Liver (tissue), 3 donors: ENCODE results near the gene SMYD3.

Experiments
- EGR1 ChIP-seq, 2 donors: IDR thresholded peaks; 2 replicates each; pipeline ENCODE4 v1.6.1; 2016 to 2018; ENCODE audit warnings: antibody characterized with exemption in 2 of 2, low read depth in 2 of 2
- GABPA ChIP-seq, 2 donors: IDR thresholded peaks in 1 of 2; conservative IDR thresholded peaks in 1 of 2; 2 replicates each; pipeline ENCODE4 v1.6.1; 2016; ENCODE audit warnings: antibody characterized with exemption in 2 of 2, mild to moderate bottlenecking in 1 of 2, moderate library complexity in 1 of 2
- JUND ChIP-seq, 2 donors: IDR thresholded peaks; 2 replicates each; pipeline ENCODE4 v1.6.1; 2016; ENCODE audit warnings: antibody characterized with exemption in 2 of 2
- RAD21 ChIP-seq, 2 donors: IDR thresholded peaks; 2 replicates each; pipeline ENCODE4 v1.6.1; 2016; ENCODE audit warnings: antibody characterized with exemption in 2 of 2, mild to moderate bottlenecking in 2 of 2
- SP1 ChIP-seq: IDR thresholded peaks from 2 replicates; pipeline ENCODE4 v1.6.1; 2018; ENCODE audit warnings: antibody characterized with exemption, mild to moderate bottlenecking
- TAF1 ChIP-seq: conservative IDR thresholded peaks from 2 replicates; pipeline ENCODE4 v1.6.1; 2016; ENCODE audit warnings: antibody characterized with exemption, mild to moderate bottlenecking
- YY1 ChIP-seq: IDR thresholded peaks from 2 replicates; pipeline ENCODE4 v1.6.1; 2016; ENCODE audit warnings: antibody characterized with exemption, mild to moderate bottlenecking
- TF ChIP-seq, protein P1 (sequence below): fragments of 150-350 bp; IDR thresholded peaks from 2 replicates; pipeline ENCODE4 v1.5.1; 2017; ENCODE audit warnings: improper control_type of control experiment, low read depth, low read length; ENCODE audit not compliant: missing input control
- TF ChIP-seq, protein P2 (sequence below): IDR thresholded peaks from 2 replicates; pipeline ENCODE4 v1.6.1; 2016; ENCODE audit warnings: antibody characterized with exemption
- donor health status: healthy.
- donor health status: healthy.

DNA sequence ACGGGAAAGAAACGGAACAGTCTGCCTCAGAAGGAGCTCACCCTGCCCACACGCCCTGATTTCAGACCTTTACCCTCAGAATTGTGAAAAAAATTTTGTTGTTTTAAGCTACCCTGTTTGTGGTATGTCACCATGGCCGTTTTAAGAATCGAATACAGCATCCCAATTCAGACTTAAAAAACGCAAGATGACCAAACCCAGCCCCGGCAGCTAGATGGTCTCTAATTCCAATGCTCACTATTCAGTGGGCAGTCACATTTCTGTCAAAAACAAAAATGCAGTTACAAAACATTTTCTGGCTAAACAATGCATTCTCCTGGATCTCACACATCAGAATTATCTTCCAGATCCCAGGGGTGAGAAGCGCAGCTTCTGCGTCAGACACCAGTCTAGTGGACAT lies 527.5 kb downstream of the SMYD3 start:
- TF ChIP-seq TAF1 (no peak), EGR1 (IDR thresholded peaks at IDR 0.05; ENCODE audit: low read depth in 2 of 2) (no peak), SP1 (no peak), YY1 (no peak), RAD21 (IDR thresholded peaks at IDR 0.05) (no peak), JUND (IDR thresholded peaks at IDR 0.05) (no peak), GABPA (IDR thresholded peaks at IDR 0.05 in 1 of 2, conservative IDR thresholded peaks at IDR 0.05 in 1 of 2) (no peak)
- TF ChIP-seq, protein P1, sequence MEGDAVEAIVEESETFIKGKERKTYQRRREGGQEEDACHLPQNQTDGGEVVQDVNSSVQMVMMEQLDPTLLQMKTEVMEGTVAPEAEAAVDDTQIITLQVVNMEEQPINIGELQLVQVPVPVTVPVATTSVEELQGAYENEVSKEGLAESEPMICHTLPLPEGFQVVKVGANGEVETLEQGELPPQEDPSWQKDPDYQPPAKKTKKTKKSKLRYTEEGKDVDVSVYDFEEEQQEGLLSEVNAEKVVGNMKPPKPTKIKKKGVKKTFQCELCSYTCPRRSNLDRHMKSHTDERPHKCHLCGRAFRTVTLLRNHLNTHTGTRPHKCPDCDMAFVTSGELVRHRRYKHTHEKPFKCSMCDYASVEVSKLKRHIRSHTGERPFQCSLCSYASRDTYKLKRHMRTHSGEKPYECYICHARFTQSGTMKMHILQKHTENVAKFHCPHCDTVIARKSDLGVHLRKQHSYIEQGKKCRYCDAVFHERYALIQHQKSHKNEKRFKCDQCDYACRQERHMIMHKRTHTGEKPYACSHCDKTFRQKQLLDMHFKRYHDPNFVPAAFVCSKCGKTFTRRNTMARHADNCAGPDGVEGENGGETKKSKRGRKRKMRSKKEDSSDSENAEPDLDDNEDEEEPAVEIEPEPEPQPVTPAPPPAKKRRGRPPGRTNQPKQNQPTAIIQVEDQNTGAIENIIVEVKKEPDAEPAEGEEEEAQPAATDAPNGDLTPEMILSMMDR = no peak
- TF ChIP-seq, protein P2, sequence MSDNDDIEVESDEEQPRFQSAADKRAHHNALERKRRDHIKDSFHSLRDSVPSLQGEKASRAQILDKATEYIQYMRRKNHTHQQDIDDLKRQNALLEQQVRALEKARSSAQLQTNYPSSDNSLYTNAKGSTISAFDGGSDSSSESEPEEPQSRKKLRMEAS = no peak
